Gastroesophageal sphincter (tissue), 3 donors: ENCODE results near the gene BEGAIN.

ENCODE experiments used
- EP300 ChIP-seq: sonication (generic); formaldehyde crosslinking; IDR thresholded peaks from one replicate; pipeline ENCODE4 v1.6.1; 2017; ENCODE audit warnings: antibody characterized with exemption, mild to moderate bottlenecking
- TF ChIP-seq, protein P1 (sequence below), 4 experiments: fragments of 200-600 bp in 2 of 4; fragments of 450-650 bp in 2 of 4; sonication (generic) in 1 of 4; IDR thresholded peaks; one replicate each; pipeline ENCODE4 v1.5.1; 2017 to 2019; ENCODE audit warnings: antibody characterized with exemption in 4 of 4, mild to moderate bottlenecking in 2 of 4, moderate library complexity in 2 of 4

GRCh38 chr14:100611811-100612480 lies 24.7 kb upstream of the BEGAIN start:
- TF ChIP-seq, protein P1, sequence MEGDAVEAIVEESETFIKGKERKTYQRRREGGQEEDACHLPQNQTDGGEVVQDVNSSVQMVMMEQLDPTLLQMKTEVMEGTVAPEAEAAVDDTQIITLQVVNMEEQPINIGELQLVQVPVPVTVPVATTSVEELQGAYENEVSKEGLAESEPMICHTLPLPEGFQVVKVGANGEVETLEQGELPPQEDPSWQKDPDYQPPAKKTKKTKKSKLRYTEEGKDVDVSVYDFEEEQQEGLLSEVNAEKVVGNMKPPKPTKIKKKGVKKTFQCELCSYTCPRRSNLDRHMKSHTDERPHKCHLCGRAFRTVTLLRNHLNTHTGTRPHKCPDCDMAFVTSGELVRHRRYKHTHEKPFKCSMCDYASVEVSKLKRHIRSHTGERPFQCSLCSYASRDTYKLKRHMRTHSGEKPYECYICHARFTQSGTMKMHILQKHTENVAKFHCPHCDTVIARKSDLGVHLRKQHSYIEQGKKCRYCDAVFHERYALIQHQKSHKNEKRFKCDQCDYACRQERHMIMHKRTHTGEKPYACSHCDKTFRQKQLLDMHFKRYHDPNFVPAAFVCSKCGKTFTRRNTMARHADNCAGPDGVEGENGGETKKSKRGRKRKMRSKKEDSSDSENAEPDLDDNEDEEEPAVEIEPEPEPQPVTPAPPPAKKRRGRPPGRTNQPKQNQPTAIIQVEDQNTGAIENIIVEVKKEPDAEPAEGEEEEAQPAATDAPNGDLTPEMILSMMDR (IDR thresholded peaks at IDR 0.05), result no peak
- TF ChIP-seq EP300, result no peak
